ENCODE measurements around the gene MPI.
"Not testable (repeated sequence)": the region's sequence is repeated elsewhere in the genome, so short reads cannot be mapped to it uniquely, and the experiment has no call there.

The MPI gene

DNA sequence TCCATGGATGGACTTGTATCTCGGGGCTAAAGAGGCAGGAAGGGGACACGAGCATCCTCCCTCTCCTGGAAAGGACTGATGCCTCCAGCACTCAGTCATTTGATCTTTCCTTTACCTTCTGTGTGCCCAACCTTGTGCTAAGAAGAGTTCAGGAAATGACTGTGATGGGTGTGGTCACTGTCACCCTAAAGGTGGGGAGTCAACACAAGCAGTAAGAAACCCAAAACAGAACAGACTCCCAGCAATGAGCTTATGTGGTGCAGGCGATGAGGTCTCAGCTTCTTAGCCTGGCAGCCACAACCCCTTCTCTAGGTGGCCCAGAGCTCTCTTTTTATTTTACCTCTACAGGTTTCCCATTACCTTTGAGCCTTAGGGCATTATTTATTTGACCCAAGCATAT is 3.8 kb downstream of the MPI start:
- DNase-seq: no peak

DNA sequence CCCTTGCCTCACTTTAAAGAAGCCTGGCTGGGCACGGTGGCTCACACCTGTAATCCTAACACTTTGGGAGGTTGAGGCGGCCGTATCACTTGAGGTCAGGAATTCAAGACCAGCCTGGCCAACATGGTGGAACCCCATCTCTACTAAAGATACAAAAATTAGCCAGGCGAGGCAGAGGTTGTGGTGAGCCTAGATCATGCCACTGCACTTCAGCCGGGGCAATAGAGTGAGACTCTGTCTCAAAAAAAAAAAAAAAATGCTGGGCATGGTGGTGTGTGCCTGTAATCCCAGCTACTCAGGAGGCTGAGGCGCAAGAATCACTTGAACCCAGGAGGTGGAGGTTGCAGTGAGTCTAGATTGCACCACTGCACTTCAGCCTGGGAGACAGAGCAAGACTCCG is 4.5 kb downstream of the MPI start:
- not testable (repeated sequence) for DNase-seq

DNA sequence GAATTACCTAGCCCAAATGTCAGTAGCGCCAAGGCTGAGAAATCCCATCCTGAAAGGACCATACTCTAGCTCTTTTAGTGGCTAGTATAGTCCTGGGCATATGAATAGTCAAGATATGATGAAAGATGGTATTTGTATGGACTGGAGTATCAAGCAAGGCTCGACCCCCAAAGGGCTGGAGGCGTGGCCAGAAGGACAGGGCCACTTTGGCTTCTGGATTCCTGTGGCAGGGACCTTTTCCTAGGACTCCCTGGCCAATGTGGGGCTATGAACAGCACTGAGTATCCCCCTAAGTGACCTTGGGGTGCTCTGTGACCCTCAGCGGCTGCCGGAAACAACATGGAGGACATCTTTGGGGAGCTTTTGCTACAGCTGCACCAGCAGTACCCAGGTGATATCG is 6.0 kb downstream of the MPI start:
- no peak for DNase-seq

DNA sequence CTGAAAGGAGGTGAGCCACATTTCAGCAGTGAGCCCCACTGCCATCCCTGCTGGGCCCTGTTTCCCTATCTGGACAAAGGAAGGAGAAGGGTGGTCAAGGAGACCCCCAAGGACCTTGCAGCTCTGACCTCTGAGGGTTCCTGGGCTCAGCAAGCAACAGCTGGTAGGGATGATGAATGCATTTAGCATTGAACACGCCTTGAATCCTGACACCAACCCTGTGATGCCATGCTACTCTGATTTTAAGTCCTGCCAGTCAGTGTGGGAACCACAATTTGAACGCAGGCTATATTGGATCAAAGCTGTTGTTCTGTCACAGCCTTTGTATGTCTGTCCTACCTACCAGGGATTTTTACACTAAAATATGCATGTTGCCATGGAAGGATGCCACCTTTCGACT is 6.5 kb downstream of the MPI start:
- DNase-seq: no peak

DNA sequence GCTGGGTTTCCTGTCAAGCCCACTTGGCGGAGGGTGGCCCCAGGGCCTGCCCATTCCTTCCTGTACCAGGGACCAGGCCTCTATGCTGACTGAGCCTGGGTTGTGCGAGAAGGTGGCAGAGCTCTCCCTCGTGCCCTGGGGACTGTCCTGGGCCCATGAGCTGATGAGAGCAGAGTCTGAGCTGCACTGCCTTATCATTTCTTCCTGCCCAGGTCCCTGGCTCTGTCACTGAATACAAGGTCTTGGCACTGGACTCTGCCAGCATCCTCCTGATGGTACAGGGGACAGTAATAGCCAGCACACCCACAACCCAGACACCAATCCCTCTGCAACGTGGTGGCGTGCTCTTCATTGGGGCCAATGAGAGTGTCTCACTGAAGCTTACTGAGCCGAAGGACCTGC is 7.5 kb downstream of the MPI start:
- DNase-seq: no peak

DNA sequence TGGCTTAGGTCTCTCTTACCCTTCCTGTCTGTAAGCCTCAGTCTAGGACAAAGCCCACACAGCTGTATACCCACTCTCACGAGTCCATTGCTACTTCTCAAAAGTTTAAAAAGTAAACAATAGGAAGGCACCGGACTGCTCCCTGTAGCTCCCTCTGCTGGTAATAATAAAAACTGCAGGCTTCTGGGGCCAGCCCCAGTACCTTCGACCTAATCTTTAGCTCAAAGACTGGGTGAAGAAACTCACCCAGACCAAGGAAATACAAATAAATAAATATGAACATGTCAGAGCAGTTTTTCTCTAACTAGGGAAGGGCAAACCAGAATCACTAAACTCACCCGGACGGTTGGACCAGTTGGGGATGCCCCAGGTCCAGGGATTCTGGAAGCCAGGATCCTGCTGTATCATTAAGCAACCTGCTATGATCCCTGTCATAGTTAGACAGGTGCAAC is 11.8 kb downstream of the MPI start:
- peak; percentile 12 to 20 for DNase-seq

DNA sequence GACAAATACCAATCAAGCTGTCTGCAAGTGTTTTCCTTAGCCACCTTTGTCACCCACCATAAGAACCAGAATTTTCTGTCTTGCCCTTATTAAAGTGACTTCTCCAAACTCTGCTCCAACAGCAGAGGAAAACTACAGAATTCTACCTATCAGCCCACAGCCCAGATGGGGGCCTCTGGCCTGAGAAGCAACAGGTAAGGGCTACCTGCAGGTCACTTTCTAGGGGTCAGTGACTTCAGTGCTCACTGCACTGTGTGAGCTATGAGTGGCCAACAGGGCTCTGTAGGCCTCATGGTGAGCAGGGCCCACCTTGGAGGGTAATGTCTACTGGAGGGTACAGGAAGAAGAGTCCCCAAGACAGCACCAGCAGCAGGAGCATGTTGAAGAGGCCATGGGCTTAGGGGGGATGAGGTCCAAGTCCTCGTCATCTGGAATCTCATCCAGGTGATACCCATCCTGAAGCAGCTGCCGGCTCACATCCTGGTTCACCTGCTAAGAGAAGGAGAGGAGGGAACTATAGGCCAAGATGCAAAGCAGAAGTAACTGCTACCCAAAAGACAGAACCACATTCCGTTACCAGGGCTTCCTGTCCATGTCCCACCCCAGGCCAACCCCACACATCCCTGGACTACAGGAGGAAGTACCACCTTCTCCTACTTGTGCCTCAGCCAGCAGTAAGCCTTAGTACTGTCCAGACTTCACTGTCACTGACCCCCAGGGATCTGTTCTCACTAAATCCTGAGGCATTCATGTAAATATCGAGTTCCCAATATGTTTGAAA is 12.6 kb downstream of the MPI start:
- DNase-seq: no peak

DNA sequence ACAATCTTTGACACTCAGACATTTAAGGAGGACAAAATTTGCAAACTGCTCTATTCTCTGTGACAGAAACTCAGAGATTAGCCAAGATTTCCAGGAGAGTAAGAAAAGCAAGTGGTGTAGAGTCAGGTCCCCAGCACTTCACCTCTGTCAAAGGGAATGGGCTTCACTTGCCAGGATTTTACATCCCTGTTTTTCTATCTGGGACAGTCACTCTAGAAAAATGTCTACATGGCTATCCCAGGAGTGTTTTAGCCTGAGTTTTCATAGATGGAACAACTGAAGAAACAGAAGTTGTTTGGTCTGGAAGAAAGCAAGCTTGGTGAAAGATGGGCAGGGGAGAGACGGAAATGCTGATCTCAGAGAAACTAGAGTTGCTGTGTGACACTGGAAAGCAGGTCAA is 13.8 kb downstream of the MPI start:
- no peak for DNase-seq

DNA sequence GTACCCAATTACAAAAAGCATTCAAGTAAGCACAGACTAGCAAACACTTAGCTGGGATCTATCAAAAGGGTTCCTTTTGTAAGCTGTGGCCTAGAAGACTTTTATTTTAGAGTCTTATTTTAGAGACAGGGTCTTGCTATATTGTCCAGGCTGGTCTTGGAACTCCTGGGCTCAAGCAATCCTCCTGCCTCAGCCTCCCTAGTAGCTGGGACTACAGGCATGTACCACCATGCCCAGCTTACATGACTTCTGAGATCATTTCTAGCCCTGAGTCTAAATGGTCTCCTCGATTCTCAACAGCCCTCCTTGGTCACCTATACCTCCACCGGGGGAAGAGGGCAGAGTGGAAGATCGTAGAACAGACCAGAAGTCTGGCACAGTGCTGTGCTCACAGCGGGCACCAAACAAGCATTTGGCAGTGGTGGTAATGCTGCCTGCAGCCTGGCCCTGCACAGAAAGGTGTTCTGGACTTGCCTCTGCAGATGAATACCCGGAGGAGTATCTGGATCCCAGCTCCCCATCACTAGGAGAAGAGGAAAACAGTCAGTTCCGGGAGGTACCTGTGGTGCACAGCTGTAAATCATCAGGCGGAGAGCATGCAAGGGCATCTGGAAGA is 14.5 kb downstream of the MPI start:
- no peak for DNase-seq

DNA sequence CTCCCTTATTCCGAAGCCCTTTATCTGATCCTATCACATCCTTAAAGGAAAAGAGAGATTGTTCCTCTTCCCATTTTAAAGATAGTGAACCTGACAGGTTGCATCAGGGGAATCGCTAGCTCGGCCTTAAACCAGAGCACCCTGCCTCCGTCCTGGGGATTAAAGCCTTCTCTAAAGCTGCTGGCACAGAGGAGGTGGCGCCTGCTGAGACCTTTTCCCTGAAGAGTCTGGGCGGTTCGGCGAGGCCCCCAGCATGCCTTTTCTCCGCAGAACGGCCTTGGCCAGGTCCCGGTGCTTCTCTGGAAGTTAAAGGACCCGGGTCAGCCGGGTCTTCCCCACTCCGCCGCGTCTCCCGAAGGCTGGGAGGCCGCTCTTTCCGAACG is 16.2 kb downstream of the MPI start:
- DNase-seq: peak in 1 of 2 experiments; percentile 25

DNA sequence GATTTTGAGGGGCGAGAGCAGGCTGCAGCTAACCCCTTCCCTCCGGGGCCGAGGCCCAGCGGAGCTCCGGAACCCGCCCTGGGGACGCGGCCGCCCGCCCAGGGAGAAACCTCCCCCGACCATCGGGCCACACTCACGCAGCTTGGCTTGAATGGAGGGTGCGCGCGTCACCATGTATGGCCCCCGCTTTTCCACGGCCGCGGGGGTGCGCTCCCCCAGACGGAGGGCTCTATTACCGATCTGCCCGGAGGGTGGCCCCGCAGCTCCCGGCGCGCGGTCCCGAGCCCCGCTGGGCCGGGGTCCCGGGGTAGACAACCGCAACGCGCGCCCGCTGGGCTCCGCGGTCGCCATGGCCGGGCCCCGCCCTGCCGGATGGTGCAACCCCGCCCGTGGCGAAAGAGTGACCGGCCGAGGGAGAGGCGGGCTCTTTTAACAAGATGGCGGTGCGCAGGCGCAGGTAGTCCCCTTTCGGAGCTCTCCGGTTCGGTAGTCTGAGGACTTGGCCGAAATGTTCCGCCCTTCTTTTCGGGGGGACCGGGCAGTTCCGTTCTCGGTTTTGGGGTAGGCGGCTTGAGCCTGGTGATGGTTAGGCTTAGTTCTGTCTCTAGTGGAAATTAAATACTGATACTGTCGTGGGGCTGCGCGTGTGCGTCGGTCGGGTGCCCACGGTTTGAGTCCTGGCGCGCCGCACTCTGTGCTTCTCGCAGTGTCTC is 16.8 kb downstream of the MPI start, which contains the start of gene FAM219B:
TSS of gene FAM219B (minus strand) at position 402 of the 713 bp plus-strand sequence. CDS start at position 351, 51 bp downstream.
- peak; percentile 54 to 88 for DNase-seq

DNA sequence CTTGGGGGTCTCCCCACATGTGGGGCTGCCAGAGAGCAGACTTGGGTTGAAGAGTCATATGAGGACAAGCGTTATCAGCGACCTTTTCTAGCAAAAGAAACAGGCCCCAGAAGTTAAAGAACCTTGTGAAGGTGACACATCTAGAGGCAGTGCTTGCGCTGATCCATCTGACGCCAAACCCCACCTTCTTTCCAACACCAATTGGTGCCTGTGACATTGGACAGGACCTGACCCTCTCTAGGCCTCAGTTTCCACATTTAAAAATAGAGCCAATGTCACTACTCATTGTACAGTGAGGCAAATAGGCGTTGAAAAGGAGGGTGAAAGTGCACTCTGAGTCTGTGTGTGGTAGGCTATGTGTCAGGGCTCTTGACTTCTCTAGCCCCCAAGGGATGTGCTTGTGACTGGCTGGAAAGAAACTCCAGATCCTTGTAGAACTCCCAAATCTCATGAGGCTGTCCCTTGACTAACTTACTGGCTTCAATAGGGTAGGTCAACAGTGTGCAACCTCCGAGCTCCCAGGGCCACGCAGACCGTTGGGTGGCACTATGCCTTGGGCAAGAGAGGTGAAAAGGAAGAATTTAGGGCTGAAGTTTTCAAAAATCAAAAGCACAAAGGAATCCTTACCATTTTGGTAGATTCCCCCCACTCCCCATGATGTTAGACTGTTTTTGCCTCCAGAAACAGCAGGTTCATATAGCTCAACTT is 17.5 kb downstream of the MPI start:
- DNase-seq: no peak

DNA sequence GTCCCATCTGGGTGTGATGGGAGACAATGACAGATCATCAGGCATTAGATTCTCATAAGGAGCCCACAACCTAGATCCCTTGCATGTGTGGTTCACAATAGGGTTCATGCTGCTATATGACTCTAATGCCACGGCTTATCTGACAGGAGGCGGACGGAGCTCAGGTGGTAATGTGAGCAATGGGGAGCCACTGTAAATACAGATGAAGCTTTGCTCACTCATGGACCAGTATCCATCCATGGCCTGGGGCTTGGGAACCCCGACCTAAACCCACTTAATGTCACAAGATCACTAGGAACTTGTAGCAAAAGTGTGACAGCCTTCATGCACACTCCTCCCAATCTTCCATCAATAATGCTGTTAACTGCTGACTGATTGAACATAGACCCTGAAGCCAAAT is 18.8 kb downstream of the MPI start:
- DNase-seq: no peak

DNA sequence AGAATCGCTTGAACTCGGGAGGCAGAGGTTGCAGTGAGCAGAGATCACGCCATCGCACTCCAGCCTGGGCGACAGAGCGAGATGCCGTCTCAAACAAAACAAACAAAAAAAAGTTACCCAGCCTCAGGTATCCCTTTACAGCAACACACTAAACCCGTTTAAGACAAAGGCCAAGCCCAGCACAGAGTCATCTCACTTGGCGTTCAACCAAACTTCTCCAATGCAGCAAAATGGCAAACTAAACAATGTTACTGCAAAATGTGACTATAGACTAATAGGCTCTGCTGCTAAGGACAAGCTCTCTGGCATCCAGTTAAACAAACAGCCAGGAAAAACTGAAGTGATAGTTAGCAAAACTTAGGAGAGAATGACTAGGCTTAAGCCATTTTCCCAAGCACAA is 23.2 kb downstream of the MPI start:
- no peak for DNase-seq

DNA sequence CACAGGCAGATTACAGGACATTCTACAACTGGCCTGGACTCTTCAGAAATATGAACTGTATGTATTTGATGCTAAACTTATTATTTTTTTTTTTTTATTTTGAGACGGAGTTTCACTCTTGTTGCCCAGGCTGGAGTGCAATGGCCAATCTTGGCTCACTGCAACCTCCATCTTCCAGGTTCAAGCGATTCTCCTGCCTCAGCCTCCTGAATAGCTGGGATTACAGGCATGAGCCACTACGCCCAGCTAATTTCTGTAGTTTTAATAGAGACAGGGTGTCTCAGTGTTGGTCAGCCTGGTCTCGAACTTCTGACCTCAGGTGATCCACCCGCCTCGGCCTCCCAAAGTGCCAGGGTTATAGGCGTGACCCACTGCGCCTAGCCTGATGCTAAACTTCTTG is 24.0 kb downstream of the MPI start:
- not testable (repeated sequence) for DNase-seq

DNA sequence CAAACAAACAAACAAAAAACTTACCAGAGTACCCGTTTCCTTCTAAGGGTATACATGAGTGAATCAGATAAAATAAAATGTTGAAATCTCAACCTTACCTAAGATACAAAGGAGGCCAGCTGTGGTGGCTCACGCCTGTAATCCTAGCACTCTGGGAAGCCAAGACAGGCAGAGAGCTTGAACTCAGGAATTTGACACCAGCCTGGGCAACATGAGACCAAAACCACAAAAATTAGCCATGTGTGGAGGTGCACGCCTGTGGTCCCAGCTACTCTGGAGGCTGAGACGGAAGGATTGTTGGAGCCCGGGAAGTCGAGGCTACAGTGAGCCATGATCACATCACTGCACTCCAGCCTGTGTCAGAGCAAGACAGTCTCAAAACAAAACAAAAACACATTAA is 27.8 kb downstream of the MPI start:
- DNase-seq: no peak

DNA sequence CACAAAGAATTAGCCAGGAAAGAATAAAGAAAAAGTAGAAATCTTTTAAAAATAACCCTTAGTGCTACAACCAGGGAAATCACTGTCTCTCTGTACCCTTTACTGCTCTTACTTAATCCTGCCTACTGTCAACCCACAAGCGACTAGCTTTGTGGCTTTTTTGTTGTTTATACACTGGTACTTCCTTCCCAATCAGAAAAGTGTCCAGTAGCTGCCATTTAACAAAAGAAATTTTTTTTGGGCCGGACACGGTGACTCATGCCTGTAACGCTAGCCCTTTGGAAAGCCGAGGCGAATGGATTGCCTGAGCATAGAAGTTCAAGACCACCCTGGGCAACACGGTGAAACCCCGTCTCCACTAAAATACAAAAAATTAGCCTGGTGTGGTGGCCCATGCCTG is 30.6 kb downstream of the MPI start:
- no peak for DNase-seq

DNA sequence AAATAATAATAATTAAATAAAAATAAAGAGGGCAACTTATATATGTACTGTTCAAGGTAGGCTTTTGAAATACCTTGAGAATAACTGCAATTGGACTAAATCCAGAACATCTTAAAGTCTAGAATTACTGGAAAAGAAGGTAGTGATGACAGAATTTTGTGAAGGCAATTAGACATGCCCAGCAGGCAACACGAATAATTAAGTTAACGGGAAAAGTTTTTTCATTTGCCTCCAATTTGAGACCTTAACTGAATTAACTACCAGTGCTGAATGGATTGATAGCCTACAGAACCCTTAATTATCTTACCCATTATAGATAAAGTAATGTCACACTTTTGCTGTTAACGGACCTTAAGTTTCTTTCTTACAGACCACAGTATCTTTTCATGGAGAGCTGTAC is 34.7 kb downstream of the MPI start:
- DNase-seq: no peak

DNA sequence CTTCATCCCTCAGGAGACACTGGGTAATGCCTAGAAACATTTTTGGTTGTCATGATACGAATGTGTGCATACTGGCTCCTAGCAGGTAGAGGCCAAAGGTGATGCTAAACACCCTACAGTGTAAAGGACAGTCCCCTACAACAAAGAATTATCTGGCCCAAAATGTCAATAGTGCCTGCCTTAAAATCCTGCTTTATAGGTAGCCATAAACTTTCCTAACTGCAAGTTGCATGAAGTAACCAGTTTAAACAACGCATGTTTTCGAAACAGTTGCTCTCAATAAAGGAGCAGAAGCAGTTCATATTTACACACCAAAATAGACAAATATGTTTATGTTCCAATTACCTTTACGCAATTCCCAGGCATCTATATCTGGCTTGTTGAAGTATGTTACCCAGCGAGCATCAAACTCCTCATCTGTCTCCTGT is 38.9 kb downstream of the MPI start:
- no peak for DNase-seq

DNA sequence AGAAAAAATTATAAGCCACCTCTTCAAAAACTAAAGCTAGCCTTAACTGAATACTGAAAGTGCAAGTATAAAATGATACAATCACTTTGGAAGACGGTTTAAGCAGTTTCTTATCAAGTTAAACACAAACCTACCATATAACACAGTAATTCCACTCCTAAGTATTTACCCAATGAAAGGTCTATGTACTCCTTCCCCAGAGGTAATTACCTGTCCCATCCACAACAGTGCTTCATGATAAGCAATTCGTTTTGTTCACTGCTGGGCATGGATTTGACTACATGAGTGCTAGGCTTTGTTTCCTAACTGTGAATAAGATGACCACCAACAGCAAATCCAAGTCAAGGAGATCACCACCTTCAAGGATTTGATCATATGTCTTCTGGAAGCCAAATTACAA is 43.7 kb downstream of the MPI start:
- no peak for DNase-seq

DNA sequence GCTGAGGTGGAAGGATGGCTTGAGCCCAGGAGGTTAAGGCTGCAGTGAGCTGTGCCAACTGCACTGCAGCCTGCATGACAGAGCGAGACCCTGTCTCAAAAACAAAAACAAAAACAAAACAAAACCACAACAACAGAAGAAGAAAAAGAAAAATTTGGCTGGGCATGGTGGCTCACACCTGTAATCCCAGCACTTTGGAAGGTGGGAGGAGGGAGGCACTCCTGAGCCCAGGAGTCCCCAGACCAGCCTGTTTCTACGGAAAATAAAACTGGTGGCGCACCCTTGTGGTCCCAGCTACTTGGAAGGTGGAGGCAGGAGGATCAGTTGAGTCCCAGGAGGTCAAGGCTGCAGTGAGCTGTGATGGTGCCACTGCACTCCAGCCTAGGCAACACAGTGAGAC is 45.4 kb downstream of the MPI start:
- peak in 1 of 2 experiments; percentile 5 for DNase-seq

DNA sequence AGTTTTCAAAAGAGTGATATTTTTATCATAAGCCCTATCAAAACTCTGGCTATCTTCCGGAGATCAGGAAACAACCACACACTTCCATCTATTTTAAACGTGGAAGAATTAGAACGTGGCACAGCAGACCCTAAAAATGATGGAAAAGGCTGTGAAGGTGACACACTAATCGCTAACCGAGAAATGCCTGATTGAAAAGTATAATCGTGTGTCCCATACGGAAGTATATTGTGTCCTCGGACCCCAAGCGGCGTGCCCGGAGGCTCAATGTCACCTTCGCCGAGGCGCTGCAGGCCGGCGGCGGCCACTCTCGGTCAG is 47.4 kb downstream of the MPI start:
- no peak for DNase-seq

DNA sequence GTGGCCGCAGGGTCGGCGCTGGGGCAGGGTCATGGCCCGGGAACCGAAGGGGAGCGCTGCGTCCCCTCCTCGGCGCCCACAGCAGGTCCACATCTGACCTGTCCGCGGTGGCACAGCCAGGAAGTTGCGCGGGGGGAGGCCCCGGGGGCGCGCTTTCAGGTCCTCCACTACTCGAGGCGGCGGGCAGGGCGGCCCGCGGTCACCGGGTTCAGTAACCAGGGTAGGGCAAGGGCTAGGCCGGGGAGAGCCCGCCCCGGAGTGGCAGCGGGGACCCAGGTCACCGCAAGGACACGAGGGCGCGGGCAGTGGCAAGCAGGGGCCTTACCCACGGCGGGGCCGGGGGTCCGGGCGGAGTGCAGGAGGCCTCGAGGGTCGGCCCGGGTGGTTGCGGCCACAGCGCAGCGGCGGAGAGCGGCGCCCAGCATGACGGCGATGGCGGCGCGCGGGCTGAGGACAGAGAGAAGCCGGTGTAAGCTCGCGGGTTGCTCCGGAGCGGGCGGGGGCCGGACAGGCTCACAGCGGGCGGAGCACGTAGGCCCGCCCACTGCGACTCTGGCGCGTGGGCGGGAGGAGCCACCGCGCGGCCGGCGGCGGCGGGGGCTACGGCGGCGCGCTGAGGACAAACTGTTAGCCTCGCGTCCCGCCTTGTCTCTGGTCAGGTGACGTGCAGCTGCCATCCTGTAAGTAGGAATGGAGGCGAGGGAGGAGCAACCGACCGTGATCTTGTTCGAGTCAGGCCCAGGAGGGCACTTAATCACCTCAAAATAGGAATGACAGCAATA is 47.9 kb downstream of the MPI start, which contains the start of gene COX5A:
TSS of gene COX5A (minus strand) at position 484 of the 782 bp plus-strand sequence. CDS start at position 425, 59 bp downstream.
- peak; percentile 93 to 94 for DNase-seq

Data from SHP77 (cell line).